AG04450 (cell line): Measurements from ENCODE around the gene ABLIM1. TPM values are rescaled to one million over a fixed set of nuclear protein-coding genes. Genes with fewer than 3 reads are reported as not detected.

Experiments
- CTCF ChIA-PET: fragments of 300-600, 350-600 bp; formaldehyde crosslinking; extraction: SDS; loops from one replicate; lab custom pipeline; 2022; ENCODE audit warnings: antibody characterized with exemption, inconsistent platforms; lab: Charles Lee
- POLR2A ChIA-PET: fragments of 350-600 bp; formaldehyde crosslinking; extraction: SDS; loops from one replicate; lab custom pipeline; 2021; ENCODE audit warnings: antibody characterized with exemption, inconsistent platforms; lab: Yijun Ruan, JAX
- DNase-seq: peaks from one replicate; pipeline ENCODE4 v3.0.0-alpha.2; 2011; ENCODE audit warnings: low read depth, low spot score
- H3K27ac ChIP-seq: one replicate; pipeline ENCODE4 v1.5.1; 2012; ENCODE audit warnings: low read depth, low read length, control low read depth
- H3K27me3 ChIP-seq: one replicate; pipeline ENCODE4 v1.6.0; 2012; ENCODE audit warnings: low read length; ENCODE audit not compliant: control insufficient read depth, insufficient read depth
- H3K4me3 ChIP-seq: 2 replicates; pipeline ENCODE4 v1.5.1; 2011; ENCODE audit warnings: mild to moderate bottlenecking, low read depth, low read length, control low read depth
- H3K9me3 ChIP-seq: 2 replicates; pipeline ENCODE4 v1.5.1; 2012; ENCODE audit warnings: low read length; ENCODE audit not compliant: control insufficient read depth, insufficient read depth
- polyA plus RNA-seq: library from polyadenylated mRNA; depleted of rRNA; stranded (reverse); fragments of >200 nt; gene quantifications from 2 replicates; pipeline ENCODE4 v1.2.3, GENCODE V29; 2011
- TF ChIP-seq, protein P1 (sequence below): IDR thresholded peaks from 2 replicates; pipeline ENCODE4 v1.5.1; 2011; ENCODE audit warnings: low read depth, low read length, control low read depth, inconsistent platforms

The ABLIM1 gene
- polyA plus RNA-seq, 1 experiment, result 6.4 TPM

DNA sequence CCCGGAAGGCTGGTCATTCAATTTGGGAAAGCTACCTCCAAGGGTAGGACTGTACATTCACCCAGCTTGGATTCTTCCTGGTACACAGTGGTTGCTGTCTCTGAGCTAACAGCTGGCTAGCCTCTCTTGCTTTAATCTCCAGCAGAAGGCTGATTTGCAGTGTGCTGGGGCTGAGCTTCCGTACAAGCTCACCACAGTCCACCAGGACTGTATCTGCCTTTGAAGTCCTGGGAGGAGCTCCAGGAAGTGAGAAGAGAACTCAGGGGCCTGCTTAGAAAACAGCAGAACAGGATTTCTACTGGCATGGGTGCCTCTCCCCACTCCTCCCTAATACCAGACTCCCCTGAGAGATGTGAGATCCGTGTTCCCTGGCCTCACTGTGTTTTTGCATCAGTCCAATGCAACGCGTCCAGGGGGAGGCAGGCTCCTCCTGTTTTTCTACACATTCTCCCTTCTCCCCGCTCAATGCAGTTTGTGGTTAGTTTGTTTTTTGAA, 260.4 kb downstream of the ABLIM1 start:
- Histone ChIP-seq H3K9me3 (no peaks in the 10 kb centered on the region), H3K4me3 (no peak overlapping the region), H3K27me3 (peaks cover 53% of the 10 kb centered on the region), H3K27ac (no peak overlapping the region)
- DNase-seq, result no peak
- CTCF ChIA-PET, result interaction anchor here (0.6 to 1.4 kb wide), 2 partner anchors 40 to 149 kb away, joined by 3 to 4 read pairs; no protein-coding TSS in a partner anchor
- POLR2A ChIA-PET, result no interaction called here
- TF ChIP-seq, protein P1, sequence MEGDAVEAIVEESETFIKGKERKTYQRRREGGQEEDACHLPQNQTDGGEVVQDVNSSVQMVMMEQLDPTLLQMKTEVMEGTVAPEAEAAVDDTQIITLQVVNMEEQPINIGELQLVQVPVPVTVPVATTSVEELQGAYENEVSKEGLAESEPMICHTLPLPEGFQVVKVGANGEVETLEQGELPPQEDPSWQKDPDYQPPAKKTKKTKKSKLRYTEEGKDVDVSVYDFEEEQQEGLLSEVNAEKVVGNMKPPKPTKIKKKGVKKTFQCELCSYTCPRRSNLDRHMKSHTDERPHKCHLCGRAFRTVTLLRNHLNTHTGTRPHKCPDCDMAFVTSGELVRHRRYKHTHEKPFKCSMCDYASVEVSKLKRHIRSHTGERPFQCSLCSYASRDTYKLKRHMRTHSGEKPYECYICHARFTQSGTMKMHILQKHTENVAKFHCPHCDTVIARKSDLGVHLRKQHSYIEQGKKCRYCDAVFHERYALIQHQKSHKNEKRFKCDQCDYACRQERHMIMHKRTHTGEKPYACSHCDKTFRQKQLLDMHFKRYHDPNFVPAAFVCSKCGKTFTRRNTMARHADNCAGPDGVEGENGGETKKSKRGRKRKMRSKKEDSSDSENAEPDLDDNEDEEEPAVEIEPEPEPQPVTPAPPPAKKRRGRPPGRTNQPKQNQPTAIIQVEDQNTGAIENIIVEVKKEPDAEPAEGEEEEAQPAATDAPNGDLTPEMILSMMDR, result no peak

DNA sequence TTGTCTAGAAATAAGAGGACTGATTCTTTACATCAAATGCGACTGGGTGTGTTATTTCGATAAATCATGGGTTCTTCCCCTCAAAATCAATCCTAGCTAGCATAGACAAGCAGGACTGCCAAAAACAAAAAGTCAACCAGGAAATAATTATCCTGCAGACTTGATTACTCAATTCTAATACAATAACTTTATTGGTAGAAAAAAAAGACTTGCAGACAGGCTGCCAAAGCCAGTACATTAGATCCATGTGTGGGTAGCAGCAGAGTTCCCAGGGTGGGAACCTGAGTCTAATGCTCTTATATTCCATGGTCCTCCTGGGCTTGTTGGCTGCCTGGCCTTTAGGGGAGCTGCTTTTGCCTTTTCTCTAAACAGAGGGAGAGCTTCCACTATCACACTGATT, 261.6 kb downstream of the ABLIM1 start:
- Histone ChIP-seq H3K4me3 (no peak overlapping the region), H3K27ac (no peak overlapping the region), H3K9me3 (no peaks in the 10 kb centered on the region), H3K27me3 (peaks cover 46% of the 10 kb centered on the region)
- DNase-seq, result no peak
- POLR2A ChIA-PET, result no interaction called here
- CTCF ChIA-PET, result interaction anchor here (1.4 kb wide), 1 partner anchor 41 kb away, joined by 4 read pairs; no protein-coding TSS in a partner anchor
- TF ChIP-seq, protein P1, result no peak

DNA sequence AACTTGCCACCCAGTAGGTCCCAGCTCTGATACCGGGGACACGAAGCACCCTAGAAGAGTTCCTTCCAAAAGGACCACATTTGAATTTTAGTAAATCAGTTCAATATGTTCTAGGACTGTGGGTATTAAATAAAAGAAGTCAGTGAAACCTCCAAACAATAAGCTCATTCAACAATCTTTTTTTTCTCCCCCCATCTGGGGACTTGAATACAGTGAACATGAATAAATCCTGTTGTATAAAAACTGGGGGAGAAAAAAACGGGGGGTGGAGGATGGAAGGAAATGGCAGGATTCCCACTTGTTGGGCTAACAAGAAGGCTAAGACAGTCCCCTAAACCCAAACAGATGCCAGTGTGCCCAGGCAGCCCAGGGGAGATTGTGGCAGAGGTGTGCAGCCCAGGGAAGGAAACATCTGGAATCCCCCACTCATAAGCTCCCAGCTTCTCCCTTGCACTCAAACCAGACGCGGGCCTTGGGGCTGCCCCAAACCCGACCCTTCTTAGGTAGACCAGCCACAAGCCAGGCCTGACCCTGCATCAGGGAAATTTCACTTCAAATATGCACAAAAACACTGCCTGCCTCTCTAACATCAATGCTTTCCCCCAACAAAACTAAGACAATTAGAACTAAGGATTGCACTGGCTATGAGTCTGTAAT, 262.6 kb downstream of the ABLIM1 start:
- ChIA-PET POLR2A (no interaction called here), CTCF (interaction anchor here (0.7 kb wide), 1 partner anchor 102 kb away, joined by 5 read pairs; no protein-coding TSS in a partner anchor)
- Histone ChIP-seq H3K27me3 (peaks cover 40% of the 10 kb centered on the region), H3K27ac (no peak overlapping the region), H3K9me3 (no peaks in the 10 kb centered on the region), H3K4me3 (no peak overlapping the region)
- TF ChIP-seq, protein P1, result no peak
- DNase-seq, result no peak

DNA sequence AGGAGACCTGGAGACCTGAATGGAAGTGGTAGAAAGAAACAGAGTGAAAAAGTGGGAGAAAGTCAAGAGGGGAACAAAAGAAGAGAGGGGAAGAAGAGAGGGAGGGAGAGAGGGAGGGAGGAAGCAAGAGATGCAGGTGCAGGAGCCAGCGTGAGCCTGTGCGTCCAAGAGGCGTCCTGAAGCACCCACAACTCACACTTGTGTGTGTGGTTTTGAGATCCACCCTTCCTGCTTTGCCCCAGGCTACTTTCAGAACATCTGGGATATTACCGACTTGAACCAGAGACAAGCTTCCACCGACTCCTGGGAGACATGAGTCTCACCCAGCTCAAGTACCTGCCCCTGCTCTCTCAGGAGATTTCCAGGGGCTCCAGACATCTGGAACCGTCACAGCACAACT, 263.5 kb downstream of the ABLIM1 start:
- no peak for DNase-seq
- peaks cover 38% of the 10 kb centered on the region for H3K27me3 ChIP-seq
- H3K4me3 ChIP-seq, result no peak overlapping the region
- CTCF ChIA-PET, result no interaction called here
- no peak overlapping the region for H3K27ac ChIP-seq
- no peaks in the 10 kb centered on the region for H3K9me3 ChIP-seq
- TF ChIP-seq, protein P1, result no peak
- POLR2A ChIA-PET, result no interaction called here

DNA sequence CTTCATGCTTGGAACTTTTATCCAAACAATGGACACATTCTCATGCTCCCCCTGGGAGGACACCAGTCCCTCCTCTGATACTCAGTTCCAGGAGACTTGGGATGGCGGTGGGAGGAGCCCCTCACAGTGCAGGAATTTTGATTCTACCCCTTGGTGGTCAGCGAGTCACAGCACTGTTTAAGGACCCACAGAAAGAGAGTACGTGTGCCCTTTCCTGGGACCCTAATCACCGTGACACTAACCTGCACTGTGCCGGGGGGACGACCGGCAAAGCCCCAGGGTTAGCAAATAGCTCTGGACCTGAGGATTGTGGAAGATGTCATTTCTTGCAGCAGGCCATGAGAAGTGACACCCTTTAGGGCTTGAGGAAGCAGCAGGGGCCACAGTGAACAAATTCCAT, 264.2 kb downstream of the ABLIM1 start:
- ChIA-PET POLR2A (no interaction called here), CTCF (no interaction called here)
- Histone ChIP-seq H3K4me3 (no peak overlapping the region), H3K9me3 (no peaks in the 10 kb centered on the region), H3K27me3 (peaks cover 33% of the 10 kb centered on the region), H3K27ac (no peak overlapping the region)
- no peak for DNase-seq
- TF ChIP-seq, protein P1, result no peak
